A549 (cell line): ENCODE results near the gene CCDC85C. TPM values are rescaled to one million over a fixed set of nuclear protein-coding genes. Genes with fewer than 3 reads are reported as not detected.

Source experiments
- ATAC-seq, 2 experiments: fragments of 200-7000 bp in 1 of 2; fragments of >200 bp in 1 of 2; cut with Nextera tagmentation in 1 of 2; cut with Tn5 transposase in 1 of 2; 3 replicates each; pipeline versions ENCODE4 v1.8.0 to v1.9.1; 2018 to 2020; ENCODE audit warnings: mild to moderate bottlenecking in 1 of 2, moderate library complexity in 1 of 2
- CTCF ChIA-PET: fragments of 300-600 bp; sonication (Branson Sonifier 250); formaldehyde crosslinking; extraction: SDS; loops from one replicate; lab custom pipeline; 2021; ENCODE audit warnings: antibody characterized with exemption, inconsistent platforms; lab: Yijun Ruan, JAX
- POLR2A ChIA-PET: fragments of 350-600 bp; formaldehyde crosslinking; extraction: SDS; loops from one replicate; lab custom pipeline; 2021; ENCODE audit warnings: antibody characterized with exemption, inconsistent platforms; lab: Yijun Ruan, JAX
- DNase-seq, 2 experiments: peaks; one replicate each; pipeline versions ENCODE4 v3.0.0 to v3.0.0-alpha.2; 2011 to 2016; ENCODE audit warnings: low read depth in 1 of 2, low spot score in 1 of 2
- FAIRE-seq: peaks from 2 replicates; lab custom pipeline; 2011; peaks lifted over from hg19 to GRCh38; lab: Jason Lieb, UNC
- H3K27ac ChIP-seq, 2 experiments: fragments of >200 bp; sonication (Bioruptor Twin); formaldehyde crosslinking; 3 replicates each; pipeline ENCODE4 v1.5.1; 2016 to 2017
- H3K4me1 ChIP-seq: fragments of >200 bp; sonication (Bioruptor Twin); formaldehyde crosslinking; 3 replicates; pipeline ENCODE4 v1.6.1; 2016
- H3K4me2 ChIP-seq: fragments of >200 bp; sonication (Bioruptor Twin); formaldehyde crosslinking; 3 replicates; pipeline ENCODE4 v1.6.1; 2016
- H3K4me3 ChIP-seq: fragments of >200 bp; sonication (Bioruptor Twin); formaldehyde crosslinking; 3 replicates; pipeline ENCODE4 v1.5.1; 2016
- H3K9me3 ChIP-seq: fragments of >200 bp; sonication (Bioruptor Twin); formaldehyde crosslinking; 3 replicates; pipeline ENCODE4 v1.6.1; 2016
- BHLHE40 ChIP-seq: IDR thresholded peaks from 2 replicates; pipeline ENCODE4 v1.6.1; 2012; ENCODE audit warnings: low read depth, low read length, inconsistent platforms
- CBX2 ChIP-seq: fragments of 200-600 bp; sonication (generic); IDR thresholded peaks from 2 replicates; pipeline ENCODE4 v1.6.1; 2016; ENCODE audit warnings: low read depth, mild to moderate bottlenecking, borderline replicate concordance
- CBX8 ChIP-seq: fragments of 200-600 bp; sonication (generic); IDR thresholded peaks from 2 replicates; pipeline ENCODE4 v1.6.1; 2016
- CHD2 ChIP-seq: fragments of 150-350 bp; IDR thresholded peaks from 2 replicates; pipeline ENCODE4 v1.6.1; 2014; ENCODE audit warnings: low read length; ENCODE audit not compliant: partially characterized antibody
- EHMT2 ChIP-seq: fragments of 200-600 bp; sonication (generic); IDR thresholded peaks from 2 replicates; pipeline ENCODE4 v1.6.1; 2016; ENCODE audit warnings: antibody characterized with exemption, low read depth, mild to moderate bottlenecking, moderate library complexity
- EP300 ChIP-seq, 2 experiments: fragments of >200 bp; sonication (Bioruptor Twin); formaldehyde crosslinking; IDR thresholded peaks; 2 replicates in 1 of 2; 3 replicates in 1 of 2; pipeline ENCODE4 v1.6.1; 2016 to 2017
- FOSB ChIP-seq: fragments of 250-450 bp; sonication (Bioruptor Pico); IDR thresholded peaks from 2 replicates; pipeline ENCODE4 v1.5.0; 2020; ENCODE audit warnings: mild to moderate bottlenecking, moderate library complexity
- HOXB13 ChIP-seq: fragments of 250-450 bp; sonication (Bioruptor Pico); IDR thresholded peaks from 2 replicates; pipeline ENCODE4 v1.5.0; 2020; ENCODE audit warnings: low read depth, mild to moderate bottlenecking, moderate library complexity
- JUNB ChIP-seq: fragments of >200 bp; sonication (Bioruptor Twin); formaldehyde crosslinking; IDR thresholded peaks from 2 replicates; pipeline ENCODE4 v1.6.1; 2016
- KDM1A ChIP-seq: fragments of 200-600 bp; sonication (generic); IDR thresholded peaks from 2 replicates; pipeline ENCODE4 v1.6.1; 2016; ENCODE audit warnings: low read depth, mild to moderate bottlenecking
- MAFK ChIP-seq: fragments of 450-650 bp; IDR thresholded peaks from 2 replicates; pipeline ENCODE4 v1.6.1; 2014; ENCODE audit not compliant: partially characterized antibody
- NR3C1 ChIP-seq: fragments of >200 bp; sonication (Bioruptor Twin); formaldehyde crosslinking; IDR thresholded peaks from 3 replicates; pipeline ENCODE4 v1.6.1; 2017
- POLR2A ChIP-seq: IDR thresholded peaks from 2 replicates; pipeline ENCODE4 v1.6.1; 2012; ENCODE audit warnings: mild to moderate bottlenecking, low read length
- RAD21 ChIP-seq, 2 experiments: fragments of >200 bp in 1 of 2; sonication (Bioruptor Twin) in 1 of 2; formaldehyde crosslinking in 1 of 2; IDR thresholded peaks in 1 of 2; conservative IDR thresholded peaks in 1 of 2; 2 replicates in 1 of 2; 3 replicates in 1 of 2; pipeline ENCODE4 v1.6.1; 2012 to 2018; ENCODE audit warnings: inconsistent platforms in 1 of 2
- RFX5 ChIP-seq: fragments of 450-650 bp; IDR thresholded peaks from 2 replicates; pipeline ENCODE4 v1.7.1; 2014; ENCODE audit warnings: antibody characterized with exemption, mild to moderate bottlenecking, moderate library complexity
- RNF2 ChIP-seq: fragments of 200-600 bp; sonication (generic); IDR thresholded peaks from 2 replicates; pipeline ENCODE4 v1.6.1; 2016; ENCODE audit warnings: low read depth, mild to moderate bottlenecking, antibody characterized with exemption, moderate library complexity, borderline replicate concordance
- TFCP2L1 ChIP-seq: fragments of 250-450 bp; sonication (Bioruptor Pico); IDR thresholded peaks from 2 replicates; pipeline ENCODE4 v1.5.0; 2021; ENCODE audit warnings: mild to moderate bottlenecking
- ZC3H11A ChIP-seq: fragments of 450-650 bp; IDR thresholded peaks from 2 replicates; pipeline ENCODE4 v1.6.1; 2014; ENCODE audit warnings: antibody characterized with exemption, mild to moderate bottlenecking
- ZFP36 ChIP-seq: fragments of 450-650 bp; IDR thresholded peaks from 2 replicates; pipeline ENCODE4 v1.6.1; 2014; ENCODE audit warnings: borderline replicate concordance; ENCODE audit not compliant: partially characterized antibody
- WGBS: methylation state at CpG from one replicate; pipeline ENCODE4 v1.1.6; 2017; ENCODE audit errors: missing lambda C conversion rate; 5-methylcytosine and 5-hydroxymethylcytosine counted together
- polyA plus RNA-seq, 4 experiments: library from polyadenylated mRNA; depleted of rRNA in 3 of 4; stranded (reverse); fragments of >200 nt; fragmentation: RNase III in 1 of 4; extraction: RNeasy Plus Mini Kit Qiagen cat#74134 plus additional on column Dnase treatment in 1 of 4; gene quantifications; 2 replicates in 3 of 4; 3 replicates in 1 of 4; pipeline ENCODE4 v1.2.3, GENCODE V29; 2011 to 2017
- TF ChIP-seq, protein P1 (sequence below): IDR thresholded peaks from 2 replicates; pipeline ENCODE4 v1.6.1; 2012
- TF ChIP-seq, protein P2 (sequence below): fragments of 250-450 bp; sonication (Bioruptor Pico); IDR thresholded peaks from 2 replicates; pipeline ENCODE4 v1.5.0; 2021; ENCODE audit warnings: mild to moderate bottlenecking, moderate library complexity, borderline replicate concordance
- TF ChIP-seq, protein P3 (sequence below): IDR thresholded peaks from 2 replicates; pipeline ENCODE4 v1.6.1; 2012
- TF ChIP-seq, protein P4 (sequence below): fragments of 250-450 bp; sonication (Bioruptor Pico); IDR thresholded peaks from 2 replicates; pipeline ENCODE4 v1.5.0; 2020; ENCODE audit warnings: low read depth, mild to moderate bottlenecking, moderate library complexity

CCDC85C gene
- polyA plus RNA-seq, 2 of the 4 experiments (the other 2 are of a cell fraction), result 11.4 to 31.4 TPM

DNA sequence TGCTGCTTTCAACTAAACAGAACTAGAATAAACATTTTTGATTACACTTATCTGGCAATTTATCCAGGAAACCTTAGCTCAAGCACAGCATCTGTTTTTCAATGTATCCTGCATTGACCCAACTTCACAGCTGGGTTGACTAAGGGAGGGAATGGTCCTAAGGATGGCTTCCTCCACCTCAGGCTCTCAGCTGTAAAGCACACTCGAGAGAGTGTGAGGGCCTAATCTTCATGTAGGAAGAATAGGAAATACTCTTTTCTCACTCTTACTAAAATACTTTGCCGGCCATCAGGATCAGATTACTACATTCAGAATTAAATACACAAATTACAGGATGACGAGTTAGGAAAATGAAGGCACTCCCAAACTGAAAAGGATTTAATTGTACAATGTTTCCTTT, 130.5 kb downstream of the CCDC85C start:
- DNase-seq (no peak), FAIRE-seq (no peak), ATAC-seq (no peak)
- CTCF ChIA-PET, result interaction anchor here (0.8 kb wide), 1 partner anchor 12 kb away, joined by 3 read pairs; no protein-coding TSS in a partner anchor
- no peak overlapping the region for H3K4me3 ChIP-seq
- 86% methylated on average over 3 of the region's 3 CpGs for WGBS
- POLR2A ChIA-PET, result no interaction called here
- TF ChIP-seq HOXB13 (no peak), FOSB (no peak), CBX2 (no peak)
- TF ChIP-seq, protein P1, sequence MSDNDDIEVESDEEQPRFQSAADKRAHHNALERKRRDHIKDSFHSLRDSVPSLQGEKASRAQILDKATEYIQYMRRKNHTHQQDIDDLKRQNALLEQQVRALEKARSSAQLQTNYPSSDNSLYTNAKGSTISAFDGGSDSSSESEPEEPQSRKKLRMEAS, result no peak
- H3K4me2 ChIP-seq, result no peak overlapping the region
- H3K4me1 ChIP-seq, result peaks cover 10% of the 10 kb centered on the region; the same call in 2 of the 3 replicates
- no peaks in the 10 kb centered on the region for H3K9me3 ChIP-seq
- H3K27ac ChIP-seq, result no peak overlapping the region

DNA sequence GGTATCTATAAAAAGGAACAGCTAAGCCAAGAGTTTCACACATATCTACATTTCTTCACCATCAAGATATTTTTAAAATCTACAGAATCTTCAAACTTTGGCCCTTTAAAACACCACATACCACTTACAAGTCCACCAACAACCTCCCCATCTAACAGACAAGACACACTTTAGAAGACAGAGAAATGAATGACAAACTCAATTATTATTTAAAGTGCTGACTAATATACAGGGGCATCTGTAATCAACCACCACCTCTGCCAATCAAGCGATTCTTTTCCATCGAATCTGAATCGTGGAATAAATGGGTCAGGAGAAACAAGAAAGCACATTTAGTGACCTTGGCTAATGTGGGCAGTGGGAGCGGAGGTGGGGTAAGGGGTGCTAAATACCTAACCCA, 131.1 kb downstream of the CCDC85C start:
- Histone ChIP-seq H3K4me3 (no peak overlapping the region), H3K9me3 (no peaks in the 10 kb centered on the region), H3K27ac (no peak overlapping the region), H3K4me1 (peaks cover 10% of the 10 kb centered on the region; the same call in 2 of the 3 replicates), H3K4me2 (no peak overlapping the region)
- WGBS, result 83% methylated on average over 4 of the region's 4 CpGs
- ChIA-PET POLR2A (interaction anchor here (2.1 kb wide), 1 partner anchor 8 kb away, joined by 7 read pairs; the partner anchor contains the start of genes CCNK and SETD3), CTCF (no interaction called here)
- no peak for FAIRE-seq
- no peak for ATAC-seq
- no peak for TF ChIP-seq RFX5
- TF ChIP-seq BHLHE40, result no peak
- no peak for TF ChIP-seq RAD21 (conservative IDR thresholded peaks at IDR 0.05 in 1 of 2, IDR thresholded peaks at IDR 0.05 in 1 of 2)
- no peak for TF ChIP-seq JUNB
- TF ChIP-seq, protein P2, sequence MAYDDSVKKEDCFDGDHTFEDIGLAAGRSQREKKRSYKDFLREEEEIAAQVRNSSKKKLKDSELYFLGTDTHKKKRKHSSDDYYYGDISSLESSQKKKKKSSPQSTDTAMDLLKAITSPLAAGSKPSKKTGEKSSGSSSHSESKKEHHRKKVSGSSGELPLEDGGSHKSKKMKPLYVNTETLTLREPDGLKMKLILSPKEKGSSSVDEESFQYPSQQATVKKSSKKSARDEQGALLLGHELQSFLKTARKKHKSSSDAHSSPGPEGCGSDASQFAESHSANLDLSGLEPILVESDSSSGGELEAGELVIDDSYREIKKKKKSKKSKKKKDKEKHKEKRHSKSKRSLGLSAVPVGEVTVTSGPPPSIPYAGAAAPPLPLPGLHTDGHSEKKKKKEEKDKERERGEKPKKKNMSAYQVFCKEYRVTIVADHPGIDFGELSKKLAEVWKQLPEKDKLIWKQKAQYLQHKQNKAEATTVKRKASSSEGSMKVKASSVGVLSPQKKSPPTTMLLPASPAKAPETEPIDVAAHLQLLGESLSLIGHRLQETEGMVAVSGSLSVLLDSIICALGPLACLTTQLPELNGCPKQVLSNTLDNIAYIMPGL (CRISPR knock-in tag), result no peak
- no peak for TF ChIP-seq ZC3H11A
- no peak for TF ChIP-seq TFCP2L1 (CRISPR knock-in tag)
- TF ChIP-seq NR3C1, result no peak
- no peak for TF ChIP-seq ZFP36
- TF ChIP-seq KDM1A, result no peak
- DNase-seq, result no peak

DNA sequence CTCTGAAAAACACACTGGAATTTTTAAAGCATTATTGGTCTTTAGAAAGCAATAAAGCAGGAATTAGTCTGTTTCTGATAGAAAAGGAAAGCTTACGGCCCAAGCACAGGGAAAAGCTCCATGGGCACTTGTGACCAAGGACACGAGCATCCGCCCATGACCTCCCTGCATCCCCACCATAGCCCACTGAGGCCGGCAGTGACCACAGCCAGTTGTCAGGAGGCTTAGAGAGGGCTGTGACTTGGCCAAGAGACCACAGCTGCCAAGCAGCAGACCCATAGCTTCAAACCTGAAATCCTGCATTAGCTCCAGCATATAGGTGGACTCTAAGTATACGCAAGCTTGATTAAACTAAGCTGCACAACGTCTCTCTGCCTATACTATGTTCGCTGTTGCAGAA, 132.3 kb downstream of the CCDC85C start:
- no peak overlapping the region for H3K4me3 ChIP-seq
- ATAC-seq (no peak), DNase-seq (no peak), FAIRE-seq (no peak)
- WGBS, result 90% methylated on average over 7 of the region's 7 CpGs
- TF ChIP-seq, protein P3, sequence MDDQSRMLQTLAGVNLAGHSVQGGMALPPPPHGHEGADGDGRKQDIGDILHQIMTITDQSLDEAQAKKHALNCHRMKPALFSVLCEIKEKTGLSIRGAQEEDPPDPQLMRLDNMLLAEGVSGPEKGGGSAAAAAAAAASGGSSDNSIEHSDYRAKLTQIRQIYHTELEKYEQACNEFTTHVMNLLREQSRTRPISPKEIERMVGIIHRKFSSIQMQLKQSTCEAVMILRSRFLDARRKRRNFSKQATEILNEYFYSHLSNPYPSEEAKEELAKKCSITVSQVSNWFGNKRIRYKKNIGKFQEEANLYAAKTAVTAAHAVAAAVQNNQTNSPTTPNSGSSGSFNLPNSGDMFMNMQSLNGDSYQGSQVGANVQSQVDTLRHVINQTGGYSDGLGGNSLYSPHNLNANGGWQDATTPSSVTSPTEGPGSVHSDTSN, result no peak
- no peak for TF ChIP-seq JUNB
- no peak for TF ChIP-seq CHD2
- no peak for TF ChIP-seq CBX8
- TF ChIP-seq, protein P4, sequence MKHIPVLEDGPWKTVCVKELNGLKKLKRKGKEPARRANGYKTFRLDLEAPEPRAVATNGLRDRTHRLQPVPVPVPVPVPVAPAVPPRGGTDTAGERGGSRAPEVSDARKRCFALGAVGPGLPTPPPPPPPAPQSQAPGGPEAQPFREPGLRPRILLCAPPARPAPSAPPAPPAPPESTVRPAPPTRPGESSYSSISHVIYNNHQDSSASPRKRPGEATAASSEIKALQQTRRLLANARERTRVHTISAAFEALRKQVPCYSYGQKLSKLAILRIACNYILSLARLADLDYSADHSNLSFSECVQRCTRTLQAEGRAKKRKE (CRISPR knock-in tag), result no peak
- no peak for TF ChIP-seq EP300 (IDR thresholded peaks at IDR 0.05)
- TF ChIP-seq EHMT2, result no peak
- TF ChIP-seq POLR2A, result no peak
- no peak for TF ChIP-seq MAFK
- TF ChIP-seq RNF2, result no peak
- H3K9me3 ChIP-seq, result no peaks in the 10 kb centered on the region
- ChIA-PET CTCF (no interaction called here), POLR2A (interaction anchor here (2.1 kb wide), 1 partner anchor 9 kb away, joined by 7 read pairs; the partner anchor contains the start of genes CCNK and SETD3)
- no peak overlapping the region for H3K4me2 ChIP-seq
- H3K27ac ChIP-seq, result no peak overlapping the region
- H3K4me1 ChIP-seq, result peaks cover 4% of the 10 kb centered on the region; the same call in 2 of the 3 replicates
